ENCODE data around the gene RAMP2.
"Not testable (repeated sequence)": the region's sequence is repeated elsewhere in the genome, so short reads cannot be mapped to it uniquely, and the experiment has no call there.

Gene RAMP2

GRCh38 chr17:42769964-42770363, 8.9 kb downstream of the RAMP2 start:
- not testable (repeated sequence) for DNase-seq

DNA sequence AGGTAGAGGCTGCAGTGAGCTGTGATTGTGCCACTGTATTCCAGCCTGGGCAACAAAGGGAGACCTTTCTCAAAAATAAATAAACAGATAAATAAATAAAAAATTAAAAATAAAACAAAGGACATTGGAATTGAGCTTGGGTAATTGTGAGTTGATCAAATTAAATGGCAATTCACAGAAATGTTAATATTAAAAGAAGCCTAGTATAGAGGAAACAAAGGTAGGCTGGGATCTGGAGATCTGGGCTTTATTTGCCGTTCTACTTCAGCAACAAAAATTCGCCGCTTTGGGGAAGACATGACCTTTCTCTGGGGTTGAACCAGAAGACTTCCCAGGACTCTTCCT, 11.9 kb downstream of the RAMP2 start:
- DNase-seq, result no peak

GRCh38 chr17:42773290-42774035, 12.4 kb downstream of the RAMP2 start, which contains the start of gene VPS25:
TSS of gene VPS25 (plus strand) at chr17:42773449. CDS start at chr17:42773476, 27 bp downstream.
- DNase-seq, result peak; percentile 88

GRCh38 chr17:42774066-42774745, 13.2 kb downstream of the RAMP2 start:
- DNase-seq, result no peak

DNA sequence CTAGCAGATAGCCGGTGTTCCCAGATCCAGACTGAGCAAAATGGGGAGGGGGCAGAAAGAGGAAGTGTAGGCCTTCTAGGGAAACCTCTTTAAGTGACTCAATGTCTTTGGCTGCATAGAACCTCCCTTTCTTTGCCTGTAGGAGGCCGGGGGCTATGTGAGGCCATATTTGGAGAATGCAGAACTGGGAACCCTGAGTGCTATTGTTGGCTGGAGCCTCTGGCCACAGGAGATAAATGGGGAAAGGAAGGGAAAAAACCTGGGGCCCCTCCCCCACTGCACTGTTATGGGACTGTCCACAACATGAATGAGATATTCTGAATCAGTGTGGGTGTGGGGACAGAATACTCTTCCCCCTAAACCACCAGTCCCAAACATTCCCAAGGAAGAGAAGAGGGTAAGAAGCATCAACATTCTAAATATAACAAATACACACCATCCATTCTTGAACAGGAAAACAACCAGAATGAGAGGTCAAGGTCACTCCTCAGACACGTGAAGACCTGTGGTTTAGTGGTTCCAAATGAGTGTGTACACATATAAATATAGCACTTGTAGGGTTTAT, 14.6 kb downstream of the RAMP2 start:
- no peak for DNase-seq

GRCh38 chr17:42778570-42778969, 17.5 kb downstream of the RAMP2 start:
- DNase-seq, result no peak

DNA sequence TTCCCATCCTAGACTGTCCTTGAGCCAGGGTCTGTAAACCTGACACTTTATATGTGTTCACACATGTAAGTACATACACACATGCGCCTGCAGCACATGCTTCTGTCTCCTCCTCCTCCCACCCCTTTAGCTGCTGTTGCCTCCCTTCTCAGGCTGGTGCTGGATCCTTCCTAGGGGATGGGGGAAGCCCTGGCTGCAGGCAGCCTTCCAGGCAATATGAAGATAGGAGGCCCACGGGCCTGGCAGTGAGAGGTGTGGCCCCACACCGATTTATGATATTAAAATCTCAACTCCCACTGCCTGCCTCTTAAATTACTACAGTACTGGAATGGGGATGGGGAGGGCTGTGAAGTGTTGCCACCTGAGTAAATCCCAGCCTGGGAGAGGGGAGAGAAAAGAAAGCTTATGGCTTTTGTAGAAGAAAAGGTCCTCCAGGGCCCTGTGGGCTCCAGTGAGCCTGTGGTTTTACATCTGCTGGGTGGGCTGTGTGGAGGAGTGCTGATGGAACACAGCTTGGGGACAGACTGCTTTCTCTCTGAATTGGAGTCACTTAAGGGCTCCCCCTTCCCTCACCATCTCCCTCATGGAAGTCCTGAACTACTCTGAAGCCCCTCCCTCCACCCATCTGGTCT, 18.4 kb downstream of the RAMP2 start:
- DNase-seq, result no peak

DNA sequence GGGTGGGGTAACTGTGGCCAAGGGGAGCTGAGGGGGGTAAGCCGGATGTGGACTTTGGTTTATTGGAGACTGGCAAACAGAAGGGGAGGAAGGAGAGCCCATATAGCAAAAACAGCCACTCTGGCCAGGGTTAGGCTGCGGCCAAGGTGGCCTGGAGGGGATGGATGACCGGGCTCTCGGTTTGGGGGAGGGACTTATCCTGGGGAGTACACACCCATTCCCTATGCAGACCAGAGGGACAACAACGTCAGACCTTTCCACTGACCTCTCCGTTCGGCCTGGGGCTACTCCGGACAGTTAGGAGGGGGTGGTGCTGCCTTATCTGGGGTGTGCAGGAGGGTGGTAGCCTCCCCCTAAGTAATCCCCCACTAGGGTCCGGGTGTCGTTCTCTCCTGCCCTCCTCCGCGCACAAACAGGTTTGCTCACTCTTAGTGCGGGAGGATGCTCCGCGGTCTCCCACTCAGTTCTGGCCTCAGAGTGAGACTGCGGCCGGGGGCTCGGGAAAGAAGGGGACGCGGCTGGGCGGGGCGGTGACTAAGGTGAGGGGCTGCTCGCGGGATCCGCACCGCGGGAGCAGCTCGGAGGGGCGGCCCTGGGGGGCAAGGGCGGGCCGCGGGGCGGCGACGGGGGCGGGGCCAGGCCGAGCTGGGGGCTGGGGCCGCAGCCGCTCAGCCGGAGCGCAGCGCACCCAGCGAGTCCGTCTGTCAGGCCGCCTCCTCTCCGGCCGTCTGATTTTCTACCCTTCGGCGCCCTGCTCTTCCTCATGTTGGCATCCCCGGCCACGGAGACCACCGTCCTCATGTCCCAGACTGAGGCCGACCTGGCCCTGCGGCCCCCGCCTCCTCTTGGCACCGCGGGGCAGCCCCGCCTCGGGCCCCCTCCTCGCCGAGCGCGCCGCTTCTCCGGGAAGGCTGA, 19.2 kb downstream of the RAMP2 start, which contains the start of gene WNK4:
WNK4 (plus strand) TSS at position 675 of the 915 bp plus-strand sequence; CDS start at position 764, 89 bp downstream.
- no peak for DNase-seq

- no peak for DNase-seq
Observed at GRCh38 chr17:42780851-42781638, 20.0 kb downstream of the RAMP2 start.

- no peak for DNase-seq
Observed at GRCh38 chr17:42781639-42782165, 20.7 kb downstream of the RAMP2 start.

DNA sequence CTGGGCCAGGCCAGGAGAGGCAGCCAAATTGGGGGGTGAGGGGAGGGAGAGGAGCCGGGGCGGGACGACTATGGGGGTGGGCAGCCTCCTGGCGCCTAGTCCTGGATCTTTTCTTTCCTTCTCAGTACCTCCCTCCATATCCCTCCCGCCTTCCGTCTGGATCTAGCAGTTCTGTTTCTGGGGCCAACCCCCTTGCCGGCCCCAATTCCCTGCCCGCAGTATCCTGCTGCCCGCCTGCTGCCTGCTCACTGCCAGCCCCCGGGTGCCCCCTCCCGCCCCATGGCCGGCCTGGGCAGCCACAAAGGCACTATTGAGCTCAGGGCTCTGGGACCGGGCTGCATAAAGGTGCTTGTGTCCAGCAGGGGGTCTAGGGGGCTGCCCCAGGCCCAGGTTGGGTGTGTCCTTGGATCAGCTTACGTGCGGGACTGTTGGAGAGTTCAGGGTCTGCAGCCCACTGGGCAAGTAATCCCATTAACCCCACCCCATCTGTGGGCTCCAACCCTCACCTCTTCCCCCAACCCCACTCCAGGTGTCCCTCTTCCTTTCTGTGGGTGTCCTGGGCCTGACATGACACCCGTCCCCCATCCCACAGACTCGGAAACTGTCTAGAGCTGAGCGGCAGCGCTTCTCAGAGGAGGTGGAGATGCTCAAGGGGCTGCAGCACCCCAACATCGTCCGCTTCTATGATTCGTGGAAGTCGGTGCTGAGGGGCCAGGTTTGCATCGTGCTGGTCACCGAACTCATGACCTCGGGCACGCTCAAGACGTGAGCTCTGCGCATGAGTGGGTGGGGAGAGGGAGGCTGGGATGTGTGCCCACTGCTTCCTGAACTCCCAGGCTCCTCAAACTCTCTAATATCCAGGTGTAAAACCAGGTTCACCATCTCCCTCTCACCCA, 21.4 kb downstream of the RAMP2 start:
- no peak for DNase-seq

DNA sequence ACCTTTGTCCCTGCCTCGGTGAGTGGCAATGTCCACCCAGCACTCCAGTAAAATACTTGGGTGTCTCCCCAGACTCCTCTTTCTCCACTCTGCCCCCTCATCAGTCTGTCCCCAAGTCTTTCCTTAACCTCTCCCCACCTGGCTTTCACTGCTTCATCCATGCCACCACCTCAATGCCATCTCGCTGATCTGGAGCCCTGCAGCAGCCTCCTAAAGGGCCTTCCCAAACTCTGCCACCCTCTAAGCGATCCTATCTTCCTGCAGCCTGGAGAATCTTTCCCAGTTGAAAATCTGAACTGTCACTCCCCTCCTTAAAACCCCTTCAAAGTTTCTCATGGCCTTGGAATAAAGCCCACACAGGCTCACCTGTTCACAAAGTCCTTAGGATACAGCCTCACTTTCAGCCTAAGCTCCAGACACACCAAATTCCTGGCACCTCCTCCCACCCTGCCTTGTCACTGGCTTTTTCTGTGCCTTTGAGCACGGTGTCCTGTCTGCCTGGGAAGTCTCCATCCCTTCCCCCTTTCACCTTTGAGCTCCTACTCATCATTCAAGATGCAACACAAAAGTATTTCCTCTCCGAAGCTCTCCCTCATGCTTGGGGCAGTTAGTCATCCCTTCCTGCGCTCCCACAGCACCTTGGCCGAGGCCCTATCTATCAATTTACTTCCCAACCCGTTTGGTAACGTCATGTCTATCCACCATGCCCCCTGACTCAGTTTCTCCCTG, 22.2 kb downstream of the RAMP2 start:
- DNase-seq, result no peak

DNA sequence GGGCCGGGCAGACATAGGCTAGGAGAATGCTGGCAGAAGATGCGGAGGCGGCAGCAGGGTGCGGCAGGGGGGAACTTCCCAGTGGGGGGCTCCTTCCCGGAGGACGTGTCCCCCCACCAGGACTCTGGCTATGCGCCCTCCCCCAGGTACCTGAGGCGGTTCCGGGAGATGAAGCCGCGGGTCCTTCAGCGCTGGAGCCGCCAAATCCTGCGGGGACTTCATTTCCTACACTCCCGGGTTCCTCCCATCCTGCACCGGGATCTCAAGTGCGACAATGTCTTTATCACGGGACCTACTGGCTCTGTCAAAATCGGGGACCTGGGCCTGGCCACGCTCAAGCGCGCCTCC, 22.7 kb downstream of the RAMP2 start:
- no peak for DNase-seq

DNA sequence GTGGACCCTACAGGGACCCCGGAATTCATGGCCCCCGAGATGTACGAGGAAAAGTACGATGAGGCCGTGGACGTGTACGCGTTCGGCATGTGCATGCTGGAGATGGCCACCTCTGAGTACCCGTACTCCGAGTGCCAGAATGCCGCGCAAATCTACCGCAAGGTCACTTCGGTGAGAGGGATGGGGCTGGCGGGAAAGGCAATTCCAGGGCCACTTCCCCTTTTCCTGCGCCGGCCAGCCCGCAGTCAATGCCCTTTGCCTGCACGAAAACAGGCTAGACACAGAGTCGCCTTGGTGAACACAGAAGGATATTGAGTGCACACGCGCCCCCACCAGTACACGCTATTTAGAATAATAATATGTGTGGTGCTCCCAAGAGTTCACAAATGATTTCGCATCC, 23.4 kb downstream of the RAMP2 start:
- DNase-seq, result no peak

DNA sequence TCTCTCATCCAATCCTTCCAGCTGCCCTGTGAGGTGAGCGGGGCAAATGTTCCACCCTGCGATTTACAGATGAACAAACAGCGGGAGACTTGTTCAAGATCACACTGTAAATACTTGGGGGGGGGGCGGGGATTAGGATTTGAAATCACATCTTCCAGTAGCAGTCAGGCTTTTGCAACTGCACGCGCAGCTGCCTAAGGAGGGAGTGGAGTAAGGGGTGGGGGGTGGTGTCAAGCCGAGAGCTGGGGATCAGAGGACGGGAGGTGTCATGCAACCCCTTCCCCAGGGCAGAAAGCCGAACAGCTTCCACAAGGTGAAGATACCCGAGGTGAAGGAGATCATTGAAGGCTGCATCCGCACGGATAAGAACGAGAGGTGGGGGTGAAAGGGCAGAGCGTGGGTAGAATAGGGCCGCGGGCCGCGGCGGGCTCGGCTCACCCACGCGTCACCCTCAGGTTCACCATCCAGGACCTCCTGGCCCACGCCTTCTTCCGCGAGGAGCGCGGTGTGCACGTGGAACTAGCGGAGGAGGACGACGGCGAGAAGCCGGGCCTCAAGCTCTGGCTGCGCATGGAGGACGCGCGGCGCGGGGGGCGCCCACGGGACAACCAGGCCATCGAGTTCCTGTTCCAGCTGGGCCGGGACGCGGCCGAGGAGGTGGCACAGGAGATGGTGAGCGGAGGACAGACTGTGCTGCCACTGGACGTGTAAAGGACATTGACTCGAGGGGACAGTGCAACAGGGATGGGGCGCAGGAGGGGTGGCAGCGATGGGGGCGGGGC, 24.0 kb downstream of the RAMP2 start:
- DNase-seq, result no peak

GRCh38 chr17:42787266-42787665, 26.2 kb downstream of the RAMP2 start:
- no peak for DNase-seq

GRCh38 chr17:42791948-42792347, 30.9 kb downstream of the RAMP2 start:
- DNase-seq, result no peak

- DNase-seq, result no peak
Observed at GRCh38 chr17:42792545-42792944, 31.5 kb downstream of the RAMP2 start.

DNA sequence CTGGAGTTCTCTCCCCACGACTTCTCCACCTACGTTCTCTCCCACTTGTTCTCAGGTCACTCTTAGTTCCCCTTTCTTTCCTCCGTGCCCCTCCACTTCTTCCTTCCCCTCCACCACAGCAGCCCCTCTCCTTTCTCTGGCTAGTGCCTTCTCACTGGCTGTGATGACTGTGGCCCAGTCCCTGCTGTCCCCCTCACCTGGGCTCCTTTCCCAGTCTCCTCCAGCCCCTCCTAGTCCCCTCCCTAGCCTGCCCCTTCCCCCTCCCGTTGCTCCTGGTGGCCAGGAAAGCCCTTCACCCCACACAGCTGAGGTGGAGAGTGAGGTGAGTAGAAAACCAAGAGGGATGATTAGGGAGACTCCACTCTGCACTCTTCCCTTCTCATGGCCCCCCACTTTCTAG, 34.0 kb downstream of the RAMP2 start:
- DNase-seq, result no peak
